ENCODE data around the gene VPS41.

Gene VPS41

DNA sequence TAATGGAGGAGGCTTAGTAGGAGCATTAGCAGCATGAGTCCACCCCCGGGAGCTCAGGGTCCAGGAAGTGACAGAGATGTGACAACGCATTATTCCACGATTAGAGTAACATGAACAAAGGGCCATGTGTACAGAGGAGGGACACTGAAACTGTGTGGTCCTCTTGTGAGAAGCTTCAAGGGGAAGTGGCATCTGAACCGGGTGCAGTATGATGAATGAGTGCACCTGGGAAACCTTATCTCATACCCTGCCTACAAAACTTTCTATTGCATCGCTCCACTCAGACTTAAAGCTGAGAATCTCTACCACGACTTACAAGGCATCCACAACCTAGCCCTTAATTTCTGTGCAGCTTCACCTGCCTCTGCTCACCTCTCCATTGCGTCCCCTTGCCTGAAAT lies 162.6 kb downstream of the VPS41 start:
- Histone ChIP-seq H3K36me3 (ENCODE audit: insufficient read depth, low read length) (peaks cover 57% of the 10 kb centered on the region), H3K4me2 (ENCODE audit: insufficient read depth, low read length) (no peak overlapping the region), H3K9ac (ENCODE audit: low read depth, low read length) (no peak overlapping the region), H3K27ac (ENCODE audit: low read length) (no peak overlapping the region), H3K27me3 (ENCODE audit: insufficient read depth, low read length, poor library complexity) (no peaks in the 10 kb centered on the region), H2AFZ (ENCODE audit: low read depth, low read length) (no peak overlapping the region), H3K79me2 (ENCODE audit: insufficient read depth, low read length) (no peaks in the 10 kb centered on the region), H3K4me1 (ENCODE audit: insufficient read depth, low read length) (no peaks in the 10 kb centered on the region), H3K9me3 (ENCODE audit: insufficient read depth, low read length, severe bottlenecking) (no peaks in the 10 kb centered on the region), H3K4me3 (ENCODE audit: low read depth in 1 of 2, low read length in 2 of 2) (no peak overlapping the region), H4K20me1 (ENCODE audit: insufficient read depth, low read length) (no peaks in the 10 kb centered on the region)
- DNase-seq (no peak), ATAC-seq (ENCODE audit: insufficient read depth, low read depth) (no peak)
- TF ChIP-seq, protein P1, sequence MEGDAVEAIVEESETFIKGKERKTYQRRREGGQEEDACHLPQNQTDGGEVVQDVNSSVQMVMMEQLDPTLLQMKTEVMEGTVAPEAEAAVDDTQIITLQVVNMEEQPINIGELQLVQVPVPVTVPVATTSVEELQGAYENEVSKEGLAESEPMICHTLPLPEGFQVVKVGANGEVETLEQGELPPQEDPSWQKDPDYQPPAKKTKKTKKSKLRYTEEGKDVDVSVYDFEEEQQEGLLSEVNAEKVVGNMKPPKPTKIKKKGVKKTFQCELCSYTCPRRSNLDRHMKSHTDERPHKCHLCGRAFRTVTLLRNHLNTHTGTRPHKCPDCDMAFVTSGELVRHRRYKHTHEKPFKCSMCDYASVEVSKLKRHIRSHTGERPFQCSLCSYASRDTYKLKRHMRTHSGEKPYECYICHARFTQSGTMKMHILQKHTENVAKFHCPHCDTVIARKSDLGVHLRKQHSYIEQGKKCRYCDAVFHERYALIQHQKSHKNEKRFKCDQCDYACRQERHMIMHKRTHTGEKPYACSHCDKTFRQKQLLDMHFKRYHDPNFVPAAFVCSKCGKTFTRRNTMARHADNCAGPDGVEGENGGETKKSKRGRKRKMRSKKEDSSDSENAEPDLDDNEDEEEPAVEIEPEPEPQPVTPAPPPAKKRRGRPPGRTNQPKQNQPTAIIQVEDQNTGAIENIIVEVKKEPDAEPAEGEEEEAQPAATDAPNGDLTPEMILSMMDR (IDR thresholded peaks at IDR 0.05; ENCODE audit: borderline replicate concordance, extremely low read depth, low read length, poor library complexity, severe bottlenecking): no peak
- TF ChIP-seq EZH2 (IDR thresholded peaks at IDR 0.05; ENCODE audit: borderline replicate concordance, low read depth, low read length, severe bottlenecking): no peak

DNA sequence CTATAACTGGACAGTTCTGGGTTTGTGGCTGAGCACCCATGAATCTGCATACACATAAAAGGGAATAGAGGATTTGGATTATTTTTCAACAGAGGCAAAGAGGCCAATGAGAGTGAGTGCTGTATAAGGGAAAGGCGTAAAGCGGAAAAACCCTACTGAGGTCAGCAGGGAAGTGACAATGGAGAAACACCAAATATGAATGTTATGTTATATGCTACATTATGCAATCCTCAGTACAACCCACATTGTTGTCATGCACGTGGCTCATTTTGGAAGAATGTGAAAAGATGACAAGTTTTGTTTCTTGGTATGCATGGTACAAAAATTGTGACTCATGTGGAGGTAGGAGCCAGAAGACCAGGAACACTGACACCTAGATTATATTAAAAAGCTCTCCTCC lies 164.2 kb downstream of the VPS41 start:
- Histone ChIP-seq H4K20me1 (ENCODE audit: insufficient read depth, low read length) (no peaks in the 10 kb centered on the region), H3K4me3 (ENCODE audit: low read depth in 1 of 2, low read length in 2 of 2) (no peak overlapping the region), H3K79me2 (ENCODE audit: insufficient read depth, low read length) (no peaks in the 10 kb centered on the region), H3K4me2 (ENCODE audit: insufficient read depth, low read length) (no peak overlapping the region), H2AFZ (ENCODE audit: low read depth, low read length) (no peak overlapping the region), H3K9ac (ENCODE audit: low read depth, low read length) (no peak overlapping the region), H3K27ac (ENCODE audit: low read length) (no peak overlapping the region), H3K27me3 (ENCODE audit: insufficient read depth, low read length, poor library complexity) (no peaks in the 10 kb centered on the region), H3K9me3 (ENCODE audit: insufficient read depth, low read length, severe bottlenecking) (no peaks in the 10 kb centered on the region), H3K36me3 (ENCODE audit: insufficient read depth, low read length) (peaks cover 60% of the 10 kb centered on the region), H3K4me1 (ENCODE audit: insufficient read depth, low read length) (no peaks in the 10 kb centered on the region)
- no peak for DNase-seq
- TF ChIP-seq EZH2 (IDR thresholded peaks at IDR 0.05; ENCODE audit: borderline replicate concordance, low read depth, low read length, severe bottlenecking): no peak
- TF ChIP-seq, protein P1 (IDR thresholded peaks at IDR 0.05; ENCODE audit: borderline replicate concordance, extremely low read depth, low read length, poor library complexity, severe bottlenecking): no peak
- ATAC-seq (ENCODE audit: insufficient read depth, low read depth): no peak

DNA sequence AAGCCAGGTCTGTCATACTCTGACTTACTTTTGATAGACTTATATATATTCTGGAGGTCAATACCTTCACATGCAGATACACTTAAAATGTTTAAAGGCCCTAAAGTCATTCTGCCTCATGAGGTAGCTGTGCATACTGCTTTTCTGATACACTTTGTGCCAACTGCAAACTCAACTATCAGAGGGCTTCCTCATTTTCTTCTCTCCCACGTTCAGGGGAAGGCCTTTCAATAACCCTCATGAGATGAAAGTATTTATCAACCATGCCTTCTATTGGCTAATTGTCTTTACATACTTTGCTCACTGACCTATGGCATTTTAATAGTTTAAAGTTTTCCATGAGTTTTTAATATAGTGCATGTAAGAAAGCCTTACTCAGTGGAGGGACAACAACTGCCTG lies 165.1 kb downstream of the VPS41 start:
- ATAC-seq (ENCODE audit: insufficient read depth, low read depth) (no peak), DNase-seq (no peak)
- no peaks in the 10 kb centered on the region for H3K4me1 ChIP-seq (ENCODE audit: insufficient read depth, low read length)
- H4K20me1 ChIP-seq (ENCODE audit: insufficient read depth, low read length): no peaks in the 10 kb centered on the region
- no peaks in the 10 kb centered on the region for H3K79me2 ChIP-seq (ENCODE audit: insufficient read depth, low read length)
- H3K27me3 ChIP-seq (ENCODE audit: insufficient read depth, low read length, poor library complexity): no peaks in the 10 kb centered on the region
- H3K27ac ChIP-seq (ENCODE audit: low read length): no peak overlapping the region
- H3K4me2 ChIP-seq (ENCODE audit: insufficient read depth, low read length): no peak overlapping the region
- TF ChIP-seq EZH2 (IDR thresholded peaks at IDR 0.05; ENCODE audit: borderline replicate concordance, low read depth, low read length, severe bottlenecking): no peak
- TF ChIP-seq, protein P1 (IDR thresholded peaks at IDR 0.05; ENCODE audit: borderline replicate concordance, extremely low read depth, low read length, poor library complexity, severe bottlenecking): no peak
- H3K9me3 ChIP-seq (ENCODE audit: insufficient read depth, low read length, severe bottlenecking): no peaks in the 10 kb centered on the region
- H3K9ac ChIP-seq (ENCODE audit: low read depth, low read length): no peak overlapping the region
- no peak overlapping the region for H2AFZ ChIP-seq (ENCODE audit: low read depth, low read length)
- peaks cover 60% of the 10 kb centered on the region for H3K36me3 ChIP-seq (ENCODE audit: insufficient read depth, low read length)
- no peak overlapping the region for H3K4me3 ChIP-seq (ENCODE audit: low read depth in 1 of 2, low read length in 2 of 2)

DNA sequence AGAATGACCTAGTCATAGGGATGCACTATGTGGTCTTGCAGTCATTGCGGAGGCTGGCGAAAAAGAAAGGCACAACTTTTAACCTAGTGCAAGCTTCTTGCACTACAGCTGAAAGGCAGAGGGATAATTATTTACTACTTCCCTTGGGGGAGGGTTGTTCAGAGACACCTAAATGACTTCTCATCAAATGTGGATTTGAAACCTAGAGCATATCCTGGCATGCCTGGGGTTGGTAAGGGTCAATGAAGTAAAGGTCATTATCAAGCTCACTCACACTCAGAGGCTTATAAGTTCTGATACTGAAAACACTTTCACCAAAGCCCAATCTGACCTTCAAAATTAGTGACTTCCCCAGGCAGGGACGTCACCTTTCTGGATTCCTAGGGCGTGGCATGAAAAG lies 168.9 kb downstream of the VPS41 start:
- no peaks in the 10 kb centered on the region for H4K20me1 ChIP-seq (ENCODE audit: insufficient read depth, low read length)
- no peak overlapping the region for H2AFZ ChIP-seq (ENCODE audit: low read depth, low read length)
- H3K79me2 ChIP-seq (ENCODE audit: insufficient read depth, low read length): no peaks in the 10 kb centered on the region
- no peaks in the 10 kb centered on the region for H3K4me1 ChIP-seq (ENCODE audit: insufficient read depth, low read length)
- H3K4me3 ChIP-seq (ENCODE audit: low read depth in 1 of 2, low read length in 2 of 2): no peak overlapping the region
- no peak overlapping the region for H3K27ac ChIP-seq (ENCODE audit: low read length)
- ATAC-seq (ENCODE audit: insufficient read depth, low read depth) (no peak), DNase-seq (no peak)
- H3K27me3 ChIP-seq (ENCODE audit: insufficient read depth, low read length, poor library complexity): no peaks in the 10 kb centered on the region
- TF ChIP-seq EZH2 (IDR thresholded peaks at IDR 0.05; ENCODE audit: borderline replicate concordance, low read depth, low read length, severe bottlenecking): no peak
- TF ChIP-seq, protein P1 (IDR thresholded peaks at IDR 0.05; ENCODE audit: borderline replicate concordance, extremely low read depth, low read length, poor library complexity, severe bottlenecking): no peak
- H3K4me2 ChIP-seq (ENCODE audit: insufficient read depth, low read length): no peak overlapping the region
- H3K9me3 ChIP-seq (ENCODE audit: insufficient read depth, low read length, severe bottlenecking): no peaks in the 10 kb centered on the region
- peaks cover 54% of the 10 kb centered on the region for H3K36me3 ChIP-seq (ENCODE audit: insufficient read depth, low read length)
- H3K9ac ChIP-seq (ENCODE audit: low read depth, low read length): no peak overlapping the region

Measured in DND-41 (cell line).